SIG-M5 treated with dmso at 0.1 percent for 504 hours (cell line): ENCODE data around the gene IRF4.
A peak's percentile ranks its signal among the peaks of the same experiment; 100 is the strongest.

ENCODE experiments used
- DNase-seq: peaks from one replicate; lab custom pipeline; 2025; ENCODE audit not compliant: unreplicated experiment; lab: John Stamatoyannopoulos, UW

Gene IRF4

DNA sequence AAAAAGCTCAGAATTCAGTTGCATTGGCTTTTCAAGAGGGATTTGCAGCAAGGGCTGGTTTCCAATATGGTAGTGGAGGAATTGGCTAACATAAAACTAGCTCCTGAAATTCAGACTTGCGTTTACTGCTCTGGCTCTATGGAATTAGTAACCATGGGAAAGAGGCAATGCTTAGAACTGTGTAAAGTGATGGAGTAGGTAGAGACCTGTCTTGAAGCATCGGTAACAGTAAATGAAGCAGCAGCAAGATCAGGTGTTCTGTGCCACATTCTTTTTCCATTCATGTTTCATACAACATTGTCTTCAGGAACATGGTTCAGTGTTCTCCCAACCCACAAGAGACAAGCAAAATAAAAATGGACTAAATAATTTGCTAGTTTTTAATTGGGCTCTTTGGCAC is 6.5 kb downstream of the IRF4 start:
- no peak for DNase-seq

DNA sequence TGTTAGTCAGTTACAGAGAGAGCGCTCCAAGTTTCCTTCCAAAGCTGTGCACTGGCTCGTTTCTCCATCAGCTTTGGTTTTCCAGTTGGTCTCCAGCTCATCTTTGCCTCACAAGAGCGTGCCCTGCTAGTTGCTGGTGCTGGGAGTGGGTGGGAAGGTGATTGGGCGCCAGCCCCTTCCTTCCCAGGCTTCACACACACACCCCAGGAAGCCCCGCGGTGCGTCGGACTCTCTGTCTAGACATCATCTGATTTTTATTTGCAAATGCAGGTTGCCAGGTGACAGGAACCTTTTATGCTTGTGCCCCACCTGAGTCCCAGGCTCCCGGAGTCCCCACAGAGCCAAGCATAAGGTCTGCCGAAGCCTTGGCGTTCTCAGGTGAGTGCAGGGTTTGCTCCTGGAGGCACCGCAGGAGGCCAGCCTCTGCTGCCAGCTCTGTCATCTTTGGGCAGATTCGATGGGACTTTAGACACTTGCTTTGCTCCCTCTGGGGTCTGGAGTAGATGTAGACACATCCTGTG is 7.1 kb downstream of the IRF4 start:
- DNase-seq: no peak

DNA sequence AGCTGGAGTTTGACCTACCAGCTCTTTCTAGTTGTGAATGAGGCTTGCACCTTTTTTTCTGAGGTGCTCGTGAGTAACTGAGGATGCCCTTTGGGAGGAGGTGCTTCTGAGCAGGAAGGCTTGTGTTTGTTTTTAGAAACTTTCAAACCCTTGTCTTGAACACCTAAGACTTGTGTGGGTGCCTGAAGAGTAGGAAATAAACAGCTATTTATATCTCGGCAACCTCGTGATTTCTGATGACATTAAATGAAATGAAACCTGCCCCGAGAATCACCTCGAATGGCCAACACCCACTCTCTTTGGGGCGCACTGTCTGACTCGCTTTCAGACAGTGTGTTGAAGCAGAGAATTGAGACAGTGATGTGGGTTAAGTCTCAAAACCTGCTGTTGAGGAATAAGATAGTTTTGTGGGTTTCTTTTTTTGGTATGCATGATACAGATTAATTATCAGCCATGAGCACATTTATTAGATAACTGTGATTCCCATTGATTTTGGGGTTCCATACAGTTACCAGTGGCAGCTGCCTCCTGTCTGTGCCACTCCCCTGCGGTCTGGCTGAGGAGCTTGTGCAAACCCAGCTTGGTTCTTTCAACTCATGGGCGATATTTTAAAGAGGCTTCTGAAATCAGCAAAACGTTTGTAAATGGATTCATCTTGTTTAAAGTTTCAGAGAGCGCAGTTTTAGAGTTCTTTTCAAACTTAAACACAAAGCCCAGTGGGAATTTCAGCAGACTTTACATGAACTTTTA is 8.4 kb downstream of the IRF4 start:
- DNase-seq: no peak

GRCh38 chr6:400815-401214 is 9.3 kb downstream of the IRF4 start:
- no peak for DNase-seq

DNA sequence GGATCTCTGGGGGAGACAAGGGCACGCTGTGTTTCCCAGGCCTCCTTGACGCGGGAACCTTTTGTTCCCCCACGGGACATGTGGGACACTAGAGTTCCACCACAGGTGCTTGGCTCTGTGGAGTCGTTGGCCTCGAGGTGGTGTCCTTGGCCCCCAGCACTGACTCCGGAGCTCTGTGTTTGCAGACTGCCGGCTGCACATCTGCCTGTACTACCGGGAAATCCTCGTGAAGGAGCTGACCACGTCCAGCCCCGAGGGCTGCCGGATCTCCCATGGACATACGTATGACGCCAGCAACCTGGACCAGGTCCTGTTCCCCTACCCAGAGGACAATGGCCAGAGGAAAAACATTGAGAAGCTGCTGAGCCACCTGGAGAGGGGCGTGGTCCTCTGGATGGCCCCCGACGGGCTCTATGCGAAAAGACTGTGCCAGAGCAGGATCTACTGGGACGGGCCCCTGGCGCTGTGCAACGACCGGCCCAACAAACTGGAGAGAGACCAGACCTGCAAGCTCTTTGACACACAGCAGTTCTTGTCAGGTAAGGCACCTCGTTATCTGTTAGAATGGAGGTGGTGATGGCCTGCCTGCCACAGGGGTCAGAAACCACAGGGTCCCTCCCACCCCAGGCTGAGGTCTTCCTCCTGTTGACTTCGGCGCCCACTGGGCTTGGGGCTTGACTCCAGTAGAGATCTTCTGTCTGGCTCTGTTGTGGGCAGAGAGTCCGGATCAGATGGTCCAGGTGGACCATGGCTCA is 9.9 kb downstream of the IRF4 start:
- no peak for DNase-seq

DNA sequence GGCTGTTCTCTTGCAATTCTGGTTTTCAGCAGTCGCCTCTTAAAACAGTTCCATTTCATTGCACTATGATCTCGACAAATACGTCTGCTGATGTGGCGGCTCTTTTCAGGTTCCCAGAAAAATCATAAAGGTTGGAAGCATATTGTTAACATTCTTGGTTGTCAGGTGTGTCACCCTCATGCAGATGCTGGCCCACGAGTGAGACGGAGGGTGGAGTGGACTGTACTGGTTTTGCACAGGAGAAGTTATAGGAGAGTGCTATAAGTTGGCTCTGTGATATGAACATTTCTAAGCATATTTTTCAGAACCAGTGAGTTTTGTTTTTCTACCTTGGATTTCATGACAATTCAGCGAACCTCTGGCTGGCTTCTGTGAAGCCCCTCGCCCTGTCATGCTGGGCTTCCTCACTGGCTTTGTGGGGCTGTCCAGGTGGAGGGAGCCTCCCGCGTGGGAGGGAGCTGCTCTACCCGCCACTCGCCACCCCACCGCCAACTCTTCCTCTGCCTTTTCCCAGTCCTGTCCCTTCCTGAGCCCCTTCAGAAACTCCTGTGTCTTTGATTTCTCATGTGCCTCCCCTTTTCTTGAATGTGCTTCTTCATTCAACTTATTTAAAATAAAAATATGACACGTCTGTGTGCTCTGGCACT is 10.6 kb downstream of the IRF4 start:
- DNase-seq: no peak

DNA sequence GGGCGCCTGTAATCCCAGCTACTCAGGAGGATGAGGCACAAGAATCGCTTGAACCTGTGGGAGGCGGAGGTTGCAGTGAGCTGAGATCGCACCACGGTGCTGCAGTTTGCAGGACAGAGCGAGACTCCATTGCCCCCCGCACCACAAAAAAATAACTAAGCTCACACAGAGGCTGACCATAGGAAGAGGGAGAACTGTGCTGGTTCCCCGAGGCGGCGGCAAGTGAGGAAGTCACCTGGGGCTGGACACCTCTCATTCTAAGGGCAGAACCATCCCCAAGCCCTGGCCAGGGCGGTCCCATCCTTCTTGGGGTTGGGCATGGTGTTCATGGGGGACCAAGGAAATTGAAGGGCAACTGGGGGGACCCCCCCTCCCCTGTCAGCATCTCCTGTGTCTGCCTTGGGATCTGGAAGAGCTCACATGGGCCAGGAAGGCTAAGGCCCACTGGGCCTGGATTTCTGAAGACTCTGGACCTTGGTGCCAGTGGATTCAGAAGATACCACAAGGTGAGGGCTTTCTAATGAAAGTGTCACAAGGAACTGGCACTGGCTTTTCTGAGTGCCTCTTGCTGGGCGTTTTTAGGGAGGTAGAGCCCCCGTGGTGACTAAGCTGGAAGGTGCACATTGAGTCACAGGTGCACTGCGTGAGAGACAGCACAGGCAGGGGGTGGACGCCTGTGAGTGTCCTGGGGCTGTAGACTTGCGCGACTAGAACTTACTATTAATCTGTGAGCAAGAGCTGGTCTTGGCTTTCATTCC is 11.5 kb downstream of the IRF4 start:
- DNase-seq: no peak

DNA sequence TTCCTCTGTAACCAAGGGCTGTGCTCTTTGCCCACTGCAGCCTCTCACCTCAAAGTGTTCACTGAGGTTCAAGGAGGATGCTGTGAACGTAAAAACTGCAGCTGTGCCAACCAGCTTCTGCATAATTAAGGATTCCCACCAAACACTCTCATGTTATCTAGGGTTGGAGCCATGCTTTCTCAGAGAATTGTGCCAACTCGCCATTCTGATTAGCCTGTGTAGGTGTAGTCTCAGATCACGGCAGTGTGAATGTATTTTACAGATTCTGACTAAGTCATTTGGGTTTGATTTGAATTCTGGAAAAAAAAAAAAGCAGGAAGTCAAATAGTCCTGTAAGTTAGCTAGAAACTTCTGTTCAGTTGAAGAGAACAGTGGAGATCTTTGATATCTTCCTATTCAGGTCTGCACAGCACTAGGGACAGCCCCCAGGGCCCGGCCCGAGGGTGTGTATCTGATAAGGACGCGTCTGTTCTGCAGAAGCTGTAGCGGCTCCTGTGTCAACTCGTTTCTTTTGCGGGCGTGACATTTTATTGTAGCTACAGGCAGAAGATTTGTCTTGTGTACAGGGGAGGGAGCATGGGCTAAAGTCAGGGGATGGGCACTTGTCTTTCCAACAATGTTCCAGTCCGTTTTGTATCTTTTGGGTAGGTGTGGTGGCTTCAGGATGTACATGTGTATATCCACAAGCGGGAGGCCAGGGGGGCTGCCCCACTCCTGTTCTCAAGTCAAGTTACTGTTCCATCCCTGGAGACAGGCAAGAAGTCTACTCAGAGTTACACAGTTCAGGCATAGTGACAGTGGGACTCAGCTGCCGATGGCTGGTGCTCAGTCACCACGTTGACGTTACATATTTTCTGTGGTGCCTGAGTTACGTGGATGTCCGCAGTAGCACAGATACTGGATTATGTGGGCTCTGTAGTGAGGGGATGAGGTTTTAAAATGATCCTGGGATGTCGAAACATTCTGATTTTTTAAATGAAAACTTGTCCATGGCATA is 12.4 kb downstream of the IRF4 start:
- DNase-seq: no peak

GRCh38 chr6:404685-405423 is 13.3 kb downstream of the IRF4 start:
- DNase-seq: no peak

DNA sequence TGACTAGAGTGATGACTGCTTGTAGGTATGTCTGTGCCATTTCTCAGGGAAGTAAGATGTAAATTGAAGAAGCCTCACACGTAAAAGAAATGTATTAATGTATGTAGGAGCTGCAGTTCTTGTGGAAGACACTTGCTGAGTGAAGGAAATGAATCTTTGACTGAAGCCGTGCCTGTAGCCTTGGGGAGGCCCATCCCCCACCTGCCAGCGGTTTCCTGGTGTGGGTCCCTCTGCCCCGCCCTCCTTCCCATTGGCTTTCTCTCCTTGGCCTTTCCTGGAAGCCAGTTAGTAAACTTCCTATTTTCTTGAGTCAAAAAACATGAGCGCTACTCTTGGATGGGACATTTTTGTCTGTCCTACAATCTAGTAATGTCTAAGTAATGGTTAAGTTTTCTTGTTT is 16.6 kb downstream of the IRF4 start:
- no peak for DNase-seq

GRCh38 chr6:408599-409102 is 17.1 kb downstream of the IRF4 start:
- DNase-seq: peak; percentile 24

- DNase-seq: no peak
Measured at GRCh38 chr6:409370-409972, 17.9 kb downstream of the IRF4 start.

- DNase-seq: no peak
Measured at GRCh38 chr6:410555-411395, 19.2 kb downstream of the IRF4 start.

GRCh38 chr6:411402-412145 is 20.0 kb downstream of the IRF4 start:
- no peak for DNase-seq

GRCh38 chr6:412146-412886 is 20.8 kb downstream of the IRF4 start:
- DNase-seq: no peak

- no peak for DNase-seq
Measured at GRCh38 chr6:414447-414846, 22.9 kb downstream of the IRF4 start.
